HepG2 (cell line): ENCODE results near the gene AMD1. TPM values are rescaled to one million over a fixed set of nuclear protein-coding genes. Genes with fewer than 3 reads are reported as not detected.

Source experiments
- ATAC-seq: fragments of 200-7000 bp; cut with Tn5 transposase; 3 replicates; pipeline ENCODE4 v1.9.1; 2020; ENCODE audit warnings: mild to moderate bottlenecking, moderate library complexity
- BruUV-seq: library from RNA; stranded (reverse); fragments of 400-500 nt; replicated peaks from 2 replicates; lab custom pipeline; 2021; lab: Mats Ljungman, UMichigan
- CTCF ChIA-PET: fragments of 300-600 bp; formaldehyde crosslinking; extraction: SDS; loops from one replicate; lab custom pipeline; 2021; ENCODE audit warnings: low total read pairs, inconsistent platforms, low intra/inter-chr PET ratio; lab: Yijun Ruan, JAX
- POLR2A ChIA-PET: fragments of 350-600 bp; sonication (Branson Sonifier 250); formaldehyde crosslinking; loops from one replicate; lab custom pipeline; 2020; ENCODE audit warnings: antibody characterized with exemption, inconsistent platforms; lab: Yijun Ruan, JAX
- DNase-seq: peaks from one replicate; pipeline ENCODE4 v3.0.0-alpha.2; 2015; ENCODE audit warnings: low spot score
- FAIRE-seq: peaks from 3 replicates; lab custom pipeline; 2011; peaks lifted over from hg19 to GRCh38; lab: Jason Lieb, UNC
- H2AFZ ChIP-seq: one replicate; pipeline ENCODE4 v1.6.1; 2011; ENCODE audit warnings: low read length, inconsistent platforms
- H3K27ac ChIP-seq: fragments of 300-600 bp; 3 replicates; pipeline ENCODE4 v1.8.0; 2011; ENCODE audit warnings: mixed run types, mild to moderate bottlenecking, mixed read lengths, low read length, inconsistent platforms; ENCODE audit not compliant: insufficient read depth; ENCODE audit errors: extremely low read length
- H3K27me3 ChIP-seq, 2 experiments: fragments of 200-600 bp in 1 of 2; 2 replicates in 1 of 2; 3 replicates in 1 of 2; pipeline versions ENCODE4 v1.6.0 to v1.8.0; 2011; ENCODE audit warnings: low read length in 2 of 2, mild to moderate bottlenecking in 2 of 2, moderate library complexity in 2 of 2, inconsistent platforms in 1 of 2; ENCODE audit not compliant: insufficient read depth in 2 of 2, control insufficient read depth in 1 of 2
- H3K36me3 ChIP-seq, 2 experiments: fragments of 200-600 bp in 1 of 2; replicated peaks in 1 of 2; 2 replicates in 1 of 2; 3 replicates in 1 of 2; pipeline versions ENCODE4 v1.5.1 to v1.8.0; 2011; ENCODE audit warnings: low read length in 2 of 2, inconsistent platforms in 1 of 2; ENCODE audit not compliant: insufficient read depth in 2 of 2, control insufficient read depth in 1 of 2
- H3K4me1 ChIP-seq: 2 replicates; pipeline ENCODE4 v1.5.1; 2012; ENCODE audit warnings: low read length, inconsistent platforms; ENCODE audit not compliant: insufficient read depth
- H3K4me2 ChIP-seq: 2 replicates; pipeline ENCODE4 v1.6.0; 2011; ENCODE audit warnings: low read depth, low read length, inconsistent platforms
- H3K4me3 ChIP-seq, 3 experiments: fragments of 200-600 bp in 1 of 3; sonication (generic), shearing (Covaris generic) in 1 of 3; replicated peaks in 1 of 3; 2 replicates each; pipeline ENCODE4 v1.5.1; 2011 to 2016; ENCODE audit warnings: low read length in 3 of 3, inconsistent platforms in 2 of 3, low read depth in 2 of 3, mild to moderate bottlenecking in 2 of 3, control low read depth in 1 of 3, mixed read lengths in 1 of 3; ENCODE audit not compliant: insufficient read depth in 1 of 3
- H3K79me2 ChIP-seq: one replicate; pipeline ENCODE4 v1.6.1; 2011; ENCODE audit warnings: low read length, inconsistent platforms; ENCODE audit not compliant: insufficient read depth
- H3K9ac ChIP-seq: 2 replicates; pipeline ENCODE4 v1.6.0; 2011; ENCODE audit warnings: mild to moderate bottlenecking, low read depth, low read length, inconsistent platforms; ENCODE audit not compliant: insufficient read depth
- H3K9me3 ChIP-seq: 2 replicates; pipeline ENCODE4 v1.5.1; 2012; ENCODE audit warnings: mild to moderate bottlenecking, low read length
- H4K20me1 ChIP-seq: 2 replicates; pipeline ENCODE4 v1.6.0; 2011; ENCODE audit warnings: inconsistent platforms, mild to moderate bottlenecking, low read length, moderate library complexity; ENCODE audit not compliant: insufficient read depth
- ASH2L ChIP-seq: fragments of 300-600, 200-600 bp; sonication (generic); IDR thresholded peaks from 2 replicates; pipeline ENCODE4 v1.7.0; 2017; ENCODE audit warnings: low read depth, mild to moderate bottlenecking, moderate library complexity, mixed read lengths, low read length; ENCODE audit not compliant: insufficient read length
- ATAD3A ChIP-seq: sonication (generic); formaldehyde crosslinking; IDR thresholded peaks from 2 replicates; pipeline ENCODE4 v1.4.0; 2020; ENCODE audit warnings: missing genetic modification reagents
- BORCS8-MEF2B ChIP-seq: sonication (generic); formaldehyde crosslinking; IDR thresholded peaks from 2 replicates; pipeline ENCODE4 v1.8.0; 2022; ENCODE audit warnings: mild to moderate bottlenecking, missing genetic modification reagents
- FOXA1 ChIP-seq, 2 experiments: fragments of 450-650 bp in 1 of 2; sonication (generic) in 1 of 2; formaldehyde crosslinking in 1 of 2; IDR thresholded peaks; 2 replicates each; pipeline versions ENCODE4 v1.4.0 to v1.6.1; 2016 to 2020; ENCODE audit warnings: missing genetic modification reagents in 1 of 2
- FOXK2 ChIP-seq: fragments of 450-650 bp; IDR thresholded peaks from 2 replicates; pipeline ENCODE4 v1.6.1; 2016
- HBP1 ChIP-seq: IDR thresholded peaks from 2 replicates; pipeline ENCODE4 v1.6.1; 2016; ENCODE audit warnings: low read depth, control low read depth
- HNF1A ChIP-seq, 2 experiments: sonication (generic) in 1 of 2; formaldehyde crosslinking in 1 of 2; IDR thresholded peaks; 2 replicates each; pipeline versions ENCODE4 v1.4.0 to v1.6.1; 2016 to 2020; ENCODE audit warnings: borderline replicate concordance in 1 of 2, low read depth in 1 of 2, mild to moderate bottlenecking in 1 of 2, missing genetic modification reagents in 1 of 2
- RAD21 ChIP-seq: fragments of 450-650 bp; formaldehyde crosslinking; IDR thresholded peaks from 2 replicates; pipeline ENCODE4 v1.5.0; 2020; ENCODE audit warnings: mild to moderate bottlenecking
- SAP130 ChIP-seq: IDR thresholded peaks from 2 replicates; pipeline ENCODE4 v1.6.1; 2016; ENCODE audit warnings: low read depth
- SOX6 ChIP-seq, 2 experiments: fragments of 450-650 bp in 1 of 2; sonication (generic) in 1 of 2; formaldehyde crosslinking in 1 of 2; IDR thresholded peaks; 2 replicates each; pipeline versions ENCODE4 v1.4.0 to v1.6.1; 2017 to 2020; ENCODE audit warnings: antibody characterized with exemption in 1 of 2, mild to moderate bottlenecking in 1 of 2, missing genetic modification reagents in 1 of 2
- ZBTB33 ChIP-seq: sonication (generic); formaldehyde crosslinking; IDR thresholded peaks from 2 replicates; pipeline ENCODE4 v1.4.0; 2020; ENCODE audit warnings: missing genetic modification reagents
- WGBS: methylation state at CpG from one replicate; pipeline ENCODE4 v1.1.6; 2017; ENCODE audit warnings: low lambda C conversion rate; 5-methylcytosine and 5-hydroxymethylcytosine counted together
- in situ Hi-C: cut with HindIII; loops from 2 replicates; pipeline ENCODE4 v1.10.0; 2017; ENCODE audit warnings: low pct_unique_long_range_greater_than_20kb; ENCODE audit not compliant: extremely low pct_ligation_motif_present
- intact Hi-C: fragments of 100-400 bp; cut with micrococcal nuclease; formaldehyde crosslinking; loops from one replicate; pipeline ENCODE4 v1.10.0; 2022; ENCODE audit not compliant: unreplicated experiment
- polyA plus RNA-seq, 8 experiments: library from polyadenylated mRNA; depleted of rRNA in 3 of 8; stranded (reverse) in 7 of 8; unstranded in 1 of 8; fragments of >200 nt; fragmentation: Illumina TruSeq in 4 of 8; extraction: Trizol in 4 of 8; gene quantifications; 2 replicates each; pipeline versions ENCODE4 v1.2.1 to v1.2.3, GENCODE V29; 2011 to 2016; ENCODE audit warnings: low read depth in 4 of 8, missing spikeins in 1 of 8, mixed read lengths in 1 of 8; ENCODE audit not compliant: insufficient read depth in 1 of 8
- total RNA-seq, 5 experiments: library from RNA; depleted of rRNA; stranded (reverse); fragments of >200 nt; fragmentation: Illumina TruSeq; extraction: Trizol; gene quantifications; 2 replicates each; pipeline ENCODE4 v1.2.3, GENCODE V29; 2016; ENCODE audit warnings: low read depth in 1 of 5
- TF ChIP-seq, protein P1 (sequence below): sonication (generic); formaldehyde crosslinking; IDR thresholded peaks from 2 replicates; pipeline ENCODE4 v1.5.0; 2020; ENCODE audit warnings: mild to moderate bottlenecking, missing genetic modification reagents, moderate library complexity

The AMD1 gene
- total and polyA plus RNA-seq, 2 of the 13 experiments (the other 11 are each of a cell fraction or from before 2014, with no cell fraction given) = 108 to 123 TPM

- Histone ChIP-seq H3K27me3 (no peaks in the 10 kb centered on the region; a peak in 1 of 5 replicates), H3K4me3 (peak overlapping the region; percentile 96 to 99 (median 98)), H3K36me3 (peaks cover 2 to 8% of the 10 kb centered on the region in 2 experiments; a peak in 2 of 5 replicates), H3K79me2 (peaks cover 98% of the 10 kb centered on the region), H4K20me1 (peaks cover 92% of the 10 kb centered on the region), H3K9me3 (no peaks in the 10 kb centered on the region), H3K27ac (peak overlapping the region; percentile 5), H3K4me2 (peak overlapping the region; percentile 79), H3K9ac (peak overlapping the region; percentile 97), H2AFZ (no peak overlapping the region), H3K4me1 (peaks cover 51% of the 10 kb centered on the region)
- intact Hi-C loops = loop anchor here (1.0 to 5.0 kb wide), 4 partner anchors 73 to 352 kb away; no protein-coding TSS in a partner anchor
- DNase-seq (no peak), FAIRE-seq (peak; percentile 67), ATAC-seq (no peak)
- ChIA-PET POLR2A (interaction anchor here (1.0 to 3.0 kb wide), 5 partner anchors 12 to 197 kb away, joined by 3 to 41 read pairs (median 4); partner anchors contain the start of genes CDK19 and GTF3C6), CTCF (interaction anchor here (1.1 to 1.3 kb wide), 2 partner anchors 197 to 351 kb away, joined by 5 to 7 read pairs; no protein-coding TSS in a partner anchor)
- WGBS = 3% methylated on average over 10 of the region's 10 CpGs
- in situ Hi-C loops = loop anchor here (5.0 kb wide), 1 partner anchor 197 kb away; no protein-coding TSS in a partner anchor
- no TSS peak for BruUV-seq
- no peak for TF ChIP-seq HBP1
- TF ChIP-seq SOX6 (IDR thresholded peaks at IDR 0.05) = no peak
- TF ChIP-seq SOX6 (CRISPR knock-in tag; IDR thresholded peaks at IDR 0.05) = peak; percentile 24; the same call in 1 of the 2 replicates
- TF ChIP-seq FOXA1 (IDR thresholded peaks at IDR 0.05) = no peak
- TF ChIP-seq FOXA1 (CRISPR knock-in tag; IDR thresholded peaks at IDR 0.05) = peak; percentile 70
- TF ChIP-seq BORCS8-MEF2B (CRISPR knock-in tag) = no peak
- TF ChIP-seq, protein P1, sequence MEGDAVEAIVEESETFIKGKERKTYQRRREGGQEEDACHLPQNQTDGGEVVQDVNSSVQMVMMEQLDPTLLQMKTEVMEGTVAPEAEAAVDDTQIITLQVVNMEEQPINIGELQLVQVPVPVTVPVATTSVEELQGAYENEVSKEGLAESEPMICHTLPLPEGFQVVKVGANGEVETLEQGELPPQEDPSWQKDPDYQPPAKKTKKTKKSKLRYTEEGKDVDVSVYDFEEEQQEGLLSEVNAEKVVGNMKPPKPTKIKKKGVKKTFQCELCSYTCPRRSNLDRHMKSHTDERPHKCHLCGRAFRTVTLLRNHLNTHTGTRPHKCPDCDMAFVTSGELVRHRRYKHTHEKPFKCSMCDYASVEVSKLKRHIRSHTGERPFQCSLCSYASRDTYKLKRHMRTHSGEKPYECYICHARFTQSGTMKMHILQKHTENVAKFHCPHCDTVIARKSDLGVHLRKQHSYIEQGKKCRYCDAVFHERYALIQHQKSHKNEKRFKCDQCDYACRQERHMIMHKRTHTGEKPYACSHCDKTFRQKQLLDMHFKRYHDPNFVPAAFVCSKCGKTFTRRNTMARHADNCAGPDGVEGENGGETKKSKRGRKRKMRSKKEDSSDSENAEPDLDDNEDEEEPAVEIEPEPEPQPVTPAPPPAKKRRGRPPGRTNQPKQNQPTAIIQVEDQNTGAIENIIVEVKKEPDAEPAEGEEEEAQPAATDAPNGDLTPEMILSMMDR (CRISPR knock-in tag) = peak; percentile 67
- TF ChIP-seq ZBTB33 (CRISPR knock-in tag) = peak; percentile 89
- TF ChIP-seq SAP130 (CRISPR knock-in tag) = peak; percentile 35; the same call in 1 of the 2 replicates
- no peak for TF ChIP-seq HNF1A (IDR thresholded peaks at IDR 0.05; ENCODE audit: low read depth)
- TF ChIP-seq HNF1A (CRISPR knock-in tag; IDR thresholded peaks at IDR 0.05; ENCODE audit: borderline replicate concordance) = no peak
- TF ChIP-seq FOXK2 = peak; percentile 30; the same call in 1 of the 2 replicates
- TF ChIP-seq RAD21 (CRISPR knock-in tag) = peak; percentile 42; the same call in 1 of the 2 replicates
- TF ChIP-seq ATAD3A (CRISPR knock-in tag) = no peak
- TF ChIP-seq ASH2L = peak; percentile 57
Observed at GRCh38 chr6:110878751-110879522, 4.4 kb downstream of the AMD1 start.
